Activated naive CD8-positive, alpha-beta T cell treated with anti-CD3 and anti-CD28 coated beads, Interleukin-2, amount 10 ng/mL, durations not matched to agents 7 days and 5 days (primary cell): ENCODE data around the gene RAB8A. TPM values are rescaled to one million over a fixed set of nuclear protein-coding genes. Genes with fewer than 3 reads are reported as not detected.
A peak's percentile ranks its signal among the peaks of the same experiment; 100 is the strongest.
"Not testable (repeated sequence)": the region's sequence is repeated elsewhere in the genome, so short reads cannot be mapped to it uniquely, and the experiment has no call there.

Experiments
- ATAC-seq: fragments of 150-1000 bp; cut with Tn5 transposase; one replicate; pipeline ENCODE4 v1.10.0; 2021; ENCODE audit warnings: low read depth, moderate library complexity
- POLR2A ChIA-PET: fragments of 350-600 bp; sonication (Branson Sonifier 250); formaldehyde crosslinking; loops from one replicate; lab custom pipeline; 2021; ENCODE audit warnings: antibody characterized with exemption; lab: Charles Lee
- DNase-seq: peaks from one replicate; pipeline ENCODE4 v3.0.0; 2021
- H3K27ac Mint-ChIP-seq: one replicate; pipeline ENCODE4 v1.8.0; 2022; ENCODE audit warnings: mild to moderate bottlenecking, mixed read lengths
- H3K27me3 Mint-ChIP-seq: one replicate; pipeline ENCODE4 v1.8.0; 2022; ENCODE audit warnings: mild to moderate bottlenecking, moderate library complexity, mixed read lengths
- H3K36me3 Mint-ChIP-seq: one replicate; pipeline ENCODE4 v1.8.0; 2021; ENCODE audit warnings: mild to moderate bottlenecking, mixed read lengths
- H3K4me1 Mint-ChIP-seq: one replicate; pipeline ENCODE4 v1.8.0; 2021; ENCODE audit warnings: mixed read lengths
- H3K4me3 Mint-ChIP-seq: one replicate; pipeline ENCODE4 v1.8.0; 2022; ENCODE audit warnings: mild to moderate bottlenecking, moderate library complexity, mixed read lengths
- H3K9me3 Mint-ChIP-seq: one replicate; pipeline ENCODE4 v1.8.0; 2021; ENCODE audit warnings: mixed read lengths
- total RNA-seq, 2 experiments: library from RNA; stranded (reverse); gene quantifications; one replicate each; pipeline ENCODE4 v1.2.3, GENCODE V29; 2021

The RAB8A gene
- total RNA-seq, 2 experiments from 2014 or later = 133 to 153 TPM

- Mint-ChIP-seq H3K4me3 (no peak overlapping the region), H3K4me1 (peaks cover 20% of the 10 kb centered on the region), H3K27ac (peak overlapping the region; percentile 34), H3K9me3 (no peaks in the 10 kb centered on the region), H3K27me3 (no peaks in the 10 kb centered on the region), H3K36me3 (peaks cover 15% of the 10 kb centered on the region)
- POLR2A ChIA-PET = interaction anchor here (1.3 to 3.6 kb wide), 4 partner anchors 12 to 99 kb away, joined by 3 to 31 read pairs (median 4); partner anchors contain the start of gene HSH2D
- peak; percentile 45 for ATAC-seq
- DNase-seq = no peak
Measured at GRCh38 chr19:16160943-16161560, 49.4 kb downstream of the RAB8A start.

GRCh38 chr19:16161840-16162239 lies 50.2 kb downstream of the RAB8A start:
- DNase-seq = no peak
- Mint-ChIP-seq H3K9me3 (no peaks in the 10 kb centered on the region), H3K27ac (no peak overlapping the region), H3K4me3 (no peak overlapping the region), H3K36me3 (peaks cover 9% of the 10 kb centered on the region), H3K27me3 (no peaks in the 10 kb centered on the region), H3K4me1 (peaks cover 17% of the 10 kb centered on the region)
- POLR2A ChIA-PET = interaction anchor here (0.6 to 3.6 kb wide), 3 partner anchors 8 to 19 kb away, joined by 3 to 31 read pairs (median 3); partner anchors contain the start of gene HSH2D
- ATAC-seq = no peak

GRCh38 chr19:16164222-16164890 lies 52.7 kb downstream of the RAB8A start:
- Mint-ChIP-seq H3K4me1 (peaks cover 20% of the 10 kb centered on the region), H3K4me3 (no peak overlapping the region), H3K27me3 (no peaks in the 10 kb centered on the region), H3K9me3 (no peaks in the 10 kb centered on the region), H3K36me3 (no peaks in the 10 kb centered on the region), H3K27ac (no peak overlapping the region)
- ATAC-seq = no peak
- POLR2A ChIA-PET = interaction anchor here (0.7 kb wide), 1 partner anchor 67 kb away, joined by 5 read pairs; no protein-coding TSS in a partner anchor
- no peak for DNase-seq

GRCh38 chr19:16166417-16166816 lies 54.7 kb downstream of the RAB8A start:
- Mint-ChIP-seq H3K9me3 (no peaks in the 10 kb centered on the region), H3K4me1 (peaks cover 10% of the 10 kb centered on the region), H3K27ac (no peak overlapping the region), H3K27me3 (no peaks in the 10 kb centered on the region), H3K4me3 (no peak overlapping the region), H3K36me3 (no peaks in the 10 kb centered on the region)
- DNase-seq = no peak
- no peak for ATAC-seq
- POLR2A ChIA-PET = interaction anchor here (0.7 to 1.0 kb wide), 2 partner anchors 8 to 93 kb away, joined by 3 to 4 read pairs; no protein-coding TSS in a partner anchor

- Mint-ChIP-seq H3K36me3 (no peaks in the 10 kb centered on the region), H3K4me3 (no peak overlapping the region), H3K27ac (no peak overlapping the region), H3K27me3 (no peaks in the 10 kb centered on the region), H3K9me3 (no peaks in the 10 kb centered on the region), H3K4me1 (peaks cover 6% of the 10 kb centered on the region)
- POLR2A ChIA-PET = interaction anchor here (0.7 to 1.0 kb wide), 2 partner anchors 8 to 93 kb away, joined by 3 to 4 read pairs; no protein-coding TSS in a partner anchor
- no peak for DNase-seq
- no peak for ATAC-seq
Measured at GRCh38 chr19:16167055-16167454, 55.4 kb downstream of the RAB8A start.

GRCh38 chr19:16168465-16169081 lies 56.9 kb downstream of the RAB8A start:
- no peak overlapping the region for H3K4me3 Mint-ChIP-seq
- H3K36me3 Mint-ChIP-seq = no peaks in the 10 kb centered on the region
- ATAC-seq (peak; percentile 50), DNase-seq (no peak)
- H3K9me3 Mint-ChIP-seq = no peaks in the 10 kb centered on the region
- H3K4me1 Mint-ChIP-seq = peaks cover 8% of the 10 kb centered on the region
- H3K27ac Mint-ChIP-seq = peak overlapping the region; percentile 58
- peaks cover 2% of the 10 kb centered on the region for H3K27me3 Mint-ChIP-seq
- POLR2A ChIA-PET = interaction anchor here (0.6 to 1.6 kb wide), 3 partner anchors 19 to 120 kb away, joined by 3 to 6 read pairs (median 3); partner anchors contain the start of gene HSH2D

GRCh38 chr19:16170134-16170533 lies 58.4 kb downstream of the RAB8A start:
- Mint-ChIP-seq H3K27me3 (peaks cover 2% of the 10 kb centered on the region), H3K4me3 (no peak overlapping the region), H3K27ac (no peak overlapping the region), H3K36me3 (no peaks in the 10 kb centered on the region), H3K9me3 (no peaks in the 10 kb centered on the region), H3K4me1 (peaks cover 8% of the 10 kb centered on the region)
- POLR2A ChIA-PET = no interaction called here
- ATAC-seq (no peak), DNase-seq (no peak)

- no peak for ATAC-seq
- Mint-ChIP-seq H3K27me3 (peaks cover 9% of the 10 kb centered on the region), H3K27ac (no peak overlapping the region), H3K4me1 (peaks cover 3% of the 10 kb centered on the region), H3K9me3 (no peaks in the 10 kb centered on the region), H3K4me3 (no peak overlapping the region), H3K36me3 (no peaks in the 10 kb centered on the region)
- POLR2A ChIA-PET = interaction anchor here (0.9 kb wide), 2 partner anchors 32 to 105 kb away, joined by 4 to 7 read pairs; no protein-coding TSS in a partner anchor
- DNase-seq = no peak
Measured at GRCh38 chr19:16175954-16176353, 64.3 kb downstream of the RAB8A start.

GRCh38 chr19:16178866-16179265 lies 67.2 kb downstream of the RAB8A start:
- H3K4me3 Mint-ChIP-seq = not testable (repeated sequence)

GRCh38 chr19:16180611-16181010 lies 68.9 kb downstream of the RAB8A start:
- Mint-ChIP-seq H3K9me3 (no peaks in the 10 kb centered on the region), H3K4me3 (no peak overlapping the region), H3K4me1 (peaks cover 4% of the 10 kb centered on the region), H3K27ac (no peak overlapping the region), H3K27me3 (peaks cover 9% of the 10 kb centered on the region), H3K36me3 (peaks cover 3% of the 10 kb centered on the region)
- ATAC-seq (no peak), DNase-seq (no peak)
- POLR2A ChIA-PET = interaction anchor here (0.7 kb wide), 1 partner anchor 134 kb away, joined by 3 read pairs; no protein-coding TSS in a partner anchor

More at GRCh38 chr19:16178866-16179265, 67.2 kb downstream of the RAB8A start:
- POLR2A ChIA-PET = interaction anchor here (2.1 kb wide), 1 partner anchor 35 kb away, joined by 5 read pairs; the partner anchor contains the start of gene HSH2D
- H3K36me3 Mint-ChIP-seq, DNase-seq, H3K9me3 Mint-ChIP-seq, ATAC-seq, H3K27me3 Mint-ChIP-seq, H3K4me1 Mint-ChIP-seq: not testable (repeated sequence)
- H3K27ac Mint-ChIP-seq = peak overlapping the region; percentile 30

Other genes with a start within 250 kb of the RAB8A start
- under 1 TPM in 1 of 2 experiments, not detected in 1; 0.33 TPM for gene CYP4F2, start 213.8 kb upstream of the RAB8A start, total RNA-seq
- gene CYP4F11, start 177.4 kb upstream of the RAB8A start, total RNA-seq = not detected
- not detected for gene OR10H4, start 162.9 kb upstream of the RAB8A start, total RNA-seq
- 100 to 1,000 TPM; 278 to 282 TPM for gene TPM4, start 35.4 kb upstream of the RAB8A start, total RNA-seq
- gene HSH2D, start 31.8 kb downstream of the RAB8A start, total RNA-seq = 10 to 100 TPM; 72.5 to 80.6 TPM
- not detected for gene CIB3, start 61.6 kb downstream of the RAB8A start, total RNA-seq
- gene FAM32A, start 73.5 kb downstream of the RAB8A start, total RNA-seq = 10 to 100 TPM; 61.4 to 63.4 TPM
- 100 to 1,000 TPM; 132 to 135 TPM for gene AP1M1, start 86.0 kb downstream of the RAB8A start, total RNA-seq
- gene KLF2, start 212.9 kb downstream of the RAB8A start, total RNA-seq = 100 to 1,000 TPM; 172 to 193 TPM